Panc1 (cell line): ENCODE results near the gene PNMA6F.

Experiments
- TCF7L2 ChIP-seq: IDR thresholded peaks from 2 replicates; pipeline ENCODE4 v1.6.1; 2011; ENCODE audit warnings: mild to moderate bottlenecking, low read depth, low read length, inconsistent platforms
- TF ChIP-seq, protein P1 (sequence below): fragments of 450-650 bp; IDR thresholded peaks from 2 replicates; pipeline ENCODE4 v1.5.1; 2017; ENCODE audit warnings: mild to moderate bottlenecking
- TF ChIP-seq, protein P2 (sequence below), 2 experiments: IDR thresholded peaks; 2 replicates each; pipeline ENCODE4 v1.6.1; 2011 to 2012; ENCODE audit warnings: low read depth in 2 of 2, control low read depth in 1 of 2, low read length in 1 of 2, mild to moderate bottlenecking in 1 of 2, moderate library complexity in 1 of 2; ENCODE audit not compliant: insufficient read depth in 1 of 2

DNA sequence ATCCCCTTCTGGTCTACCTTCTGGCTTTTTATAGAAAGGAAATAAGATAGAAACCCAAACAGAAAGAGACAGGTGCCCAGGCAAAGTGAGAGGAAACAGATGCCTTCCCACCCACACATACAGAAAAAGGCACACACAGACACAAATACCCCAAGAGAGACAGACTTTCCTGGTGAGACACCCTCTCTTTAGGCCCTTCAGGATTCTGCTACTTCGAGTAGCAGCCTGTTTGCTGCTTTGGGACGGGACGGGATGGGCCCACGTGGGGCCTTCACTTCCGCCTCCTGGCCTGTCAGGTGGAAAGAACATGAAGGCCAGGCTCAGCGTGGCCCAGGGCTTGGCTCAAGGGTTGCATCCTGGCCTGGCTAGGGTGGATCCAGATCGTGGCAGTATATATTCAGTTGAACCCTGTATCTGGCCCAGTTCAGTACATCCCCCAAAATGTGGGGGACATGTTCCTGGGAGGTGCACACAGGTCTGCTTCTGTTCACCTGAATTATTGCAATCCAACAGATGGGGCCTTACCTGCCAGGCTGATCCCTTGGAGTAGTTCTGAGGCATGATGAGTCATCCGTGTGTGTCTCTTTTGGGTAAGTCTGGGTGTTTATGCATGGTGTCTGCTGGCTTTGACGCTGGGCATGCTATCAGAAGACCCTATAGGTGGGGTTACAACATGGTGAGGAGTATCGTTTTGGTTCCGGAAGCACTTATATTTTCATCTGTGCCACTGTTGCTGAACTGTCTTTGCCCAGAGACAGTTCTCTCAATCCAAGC lies 14.7 kb upstream of the PNMA6F start:
- TF ChIP-seq, protein P1, sequence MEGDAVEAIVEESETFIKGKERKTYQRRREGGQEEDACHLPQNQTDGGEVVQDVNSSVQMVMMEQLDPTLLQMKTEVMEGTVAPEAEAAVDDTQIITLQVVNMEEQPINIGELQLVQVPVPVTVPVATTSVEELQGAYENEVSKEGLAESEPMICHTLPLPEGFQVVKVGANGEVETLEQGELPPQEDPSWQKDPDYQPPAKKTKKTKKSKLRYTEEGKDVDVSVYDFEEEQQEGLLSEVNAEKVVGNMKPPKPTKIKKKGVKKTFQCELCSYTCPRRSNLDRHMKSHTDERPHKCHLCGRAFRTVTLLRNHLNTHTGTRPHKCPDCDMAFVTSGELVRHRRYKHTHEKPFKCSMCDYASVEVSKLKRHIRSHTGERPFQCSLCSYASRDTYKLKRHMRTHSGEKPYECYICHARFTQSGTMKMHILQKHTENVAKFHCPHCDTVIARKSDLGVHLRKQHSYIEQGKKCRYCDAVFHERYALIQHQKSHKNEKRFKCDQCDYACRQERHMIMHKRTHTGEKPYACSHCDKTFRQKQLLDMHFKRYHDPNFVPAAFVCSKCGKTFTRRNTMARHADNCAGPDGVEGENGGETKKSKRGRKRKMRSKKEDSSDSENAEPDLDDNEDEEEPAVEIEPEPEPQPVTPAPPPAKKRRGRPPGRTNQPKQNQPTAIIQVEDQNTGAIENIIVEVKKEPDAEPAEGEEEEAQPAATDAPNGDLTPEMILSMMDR, result no peak
- no peak for TF ChIP-seq TCF7L2
- TF ChIP-seq, protein P2, sequence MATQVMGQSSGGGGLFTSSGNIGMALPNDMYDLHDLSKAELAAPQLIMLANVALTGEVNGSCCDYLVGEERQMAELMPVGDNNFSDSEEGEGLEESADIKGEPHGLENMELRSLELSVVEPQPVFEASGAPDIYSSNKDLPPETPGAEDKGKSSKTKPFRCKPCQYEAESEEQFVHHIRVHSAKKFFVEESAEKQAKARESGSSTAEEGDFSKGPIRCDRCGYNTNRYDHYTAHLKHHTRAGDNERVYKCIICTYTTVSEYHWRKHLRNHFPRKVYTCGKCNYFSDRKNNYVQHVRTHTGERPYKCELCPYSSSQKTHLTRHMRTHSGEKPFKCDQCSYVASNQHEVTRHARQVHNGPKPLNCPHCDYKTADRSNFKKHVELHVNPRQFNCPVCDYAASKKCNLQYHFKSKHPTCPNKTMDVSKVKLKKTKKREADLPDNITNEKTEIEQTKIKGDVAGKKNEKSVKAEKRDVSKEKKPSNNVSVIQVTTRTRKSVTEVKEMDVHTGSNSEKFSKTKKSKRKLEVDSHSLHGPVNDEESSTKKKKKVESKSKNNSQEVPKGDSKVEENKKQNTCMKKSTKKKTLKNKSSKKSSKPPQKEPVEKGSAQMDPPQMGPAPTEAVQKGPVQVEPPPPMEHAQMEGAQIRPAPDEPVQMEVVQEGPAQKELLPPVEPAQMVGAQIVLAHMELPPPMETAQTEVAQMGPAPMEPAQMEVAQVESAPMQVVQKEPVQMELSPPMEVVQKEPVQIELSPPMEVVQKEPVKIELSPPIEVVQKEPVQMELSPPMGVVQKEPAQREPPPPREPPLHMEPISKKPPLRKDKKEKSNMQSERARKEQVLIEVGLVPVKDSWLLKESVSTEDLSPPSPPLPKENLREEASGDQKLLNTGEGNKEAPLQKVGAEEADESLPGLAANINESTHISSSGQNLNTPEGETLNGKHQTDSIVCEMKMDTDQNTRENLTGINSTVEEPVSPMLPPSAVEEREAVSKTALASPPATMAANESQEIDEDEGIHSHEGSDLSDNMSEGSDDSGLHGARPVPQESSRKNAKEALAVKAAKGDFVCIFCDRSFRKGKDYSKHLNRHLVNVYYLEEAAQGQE (IDR thresholded peaks at IDR 0.05; ENCODE audit: insufficient read depth in 1 of 2, low read depth in 2 of 2, low read length in 1 of 2), result no peak
